Osteocyte (in vitro differentiated cells): ENCODE results near the gene LIN28B. TPM values are rescaled to one million over a fixed set of nuclear protein-coding genes. Genes with fewer than 3 reads are reported as not detected.
A peak's percentile ranks its signal among the peaks of the same experiment; 100 is the strongest.
"Not testable (repeated sequence)": the region's sequence is repeated elsewhere in the genome, so short reads cannot be mapped to it uniquely, and the experiment has no call there.

ENCODE experiments used
- DNase-seq: peaks from one replicate; pipeline ENCODE4 v3.0.0; 2021; ENCODE audit warnings: mixed read lengths; ENCODE audit not compliant: unreplicated experiment; ENCODE audit errors: extremely low spot score
- H3K27ac Mint-ChIP-seq: one replicate; pipeline ENCODE4 v1.8.0; 2021; ENCODE audit warnings: mild to moderate bottlenecking, mixed read lengths; ENCODE audit not compliant: unreplicated experiment
- H3K27me3 Mint-ChIP-seq: one replicate; pipeline ENCODE4 v1.8.0; 2021; ENCODE audit warnings: mixed read lengths; ENCODE audit not compliant: unreplicated experiment
- H3K36me3 Mint-ChIP-seq: one replicate; pipeline ENCODE4 v1.8.0; 2021; ENCODE audit warnings: mixed read lengths; ENCODE audit not compliant: unreplicated experiment
- H3K4me1 Mint-ChIP-seq: one replicate; pipeline ENCODE4 v1.8.0; 2021; ENCODE audit warnings: mixed read lengths; ENCODE audit not compliant: unreplicated experiment
- H3K4me3 Mint-ChIP-seq: one replicate; pipeline ENCODE4 v1.8.0; 2021; ENCODE audit warnings: mild to moderate bottlenecking, moderate library complexity, mixed read lengths; ENCODE audit not compliant: unreplicated experiment
- H3K9me3 Mint-ChIP-seq: one replicate; pipeline ENCODE4 v1.8.0; 2021; ENCODE audit warnings: mixed read lengths; ENCODE audit not compliant: unreplicated experiment
- total RNA-seq: library from RNA; stranded (reverse); gene quantifications from 2 replicates; pipeline ENCODE4 v1.2.1, GENCODE V29; 2021
- TF ChIP-seq, protein P1 (sequence below): fragments of 200-600 bp; sonication (generic); IDR thresholded peaks from 2 replicates; pipeline ENCODE4 v1.5.0; 2021; ENCODE audit warnings: antibody characterized with exemption, mild to moderate bottlenecking, moderate library complexity

LIN28B gene
- total RNA-seq, 1 donor from 2014 or later: not detected

DNA sequence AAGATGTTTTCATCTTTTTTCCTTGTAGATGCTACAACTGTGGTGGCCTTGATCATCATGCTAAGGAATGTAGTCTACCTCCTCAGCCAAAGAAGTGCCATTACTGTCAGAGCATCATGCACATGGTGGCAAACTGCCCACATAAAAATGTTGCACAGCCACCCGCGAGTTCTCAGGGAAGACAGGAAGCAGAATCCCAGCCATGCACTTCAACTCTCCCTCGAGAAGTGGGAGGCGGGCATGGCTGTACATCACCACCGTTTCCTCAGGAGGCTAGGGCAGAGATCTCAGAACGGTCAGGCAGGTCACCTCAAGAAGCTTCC lies 121.4 kb downstream of the LIN28B start:
- no peak for DNase-seq
- Mint-ChIP-seq H3K9me3 (no peaks in the 10 kb centered on the region), H3K4me1 (peaks cover 6% of the 10 kb centered on the region), H3K27ac (no peak overlapping the region), H3K4me3 (no peak overlapping the region), H3K27me3 (no peaks in the 10 kb centered on the region), H3K36me3 (no peaks in the 10 kb centered on the region)
- TF ChIP-seq, protein P1, sequence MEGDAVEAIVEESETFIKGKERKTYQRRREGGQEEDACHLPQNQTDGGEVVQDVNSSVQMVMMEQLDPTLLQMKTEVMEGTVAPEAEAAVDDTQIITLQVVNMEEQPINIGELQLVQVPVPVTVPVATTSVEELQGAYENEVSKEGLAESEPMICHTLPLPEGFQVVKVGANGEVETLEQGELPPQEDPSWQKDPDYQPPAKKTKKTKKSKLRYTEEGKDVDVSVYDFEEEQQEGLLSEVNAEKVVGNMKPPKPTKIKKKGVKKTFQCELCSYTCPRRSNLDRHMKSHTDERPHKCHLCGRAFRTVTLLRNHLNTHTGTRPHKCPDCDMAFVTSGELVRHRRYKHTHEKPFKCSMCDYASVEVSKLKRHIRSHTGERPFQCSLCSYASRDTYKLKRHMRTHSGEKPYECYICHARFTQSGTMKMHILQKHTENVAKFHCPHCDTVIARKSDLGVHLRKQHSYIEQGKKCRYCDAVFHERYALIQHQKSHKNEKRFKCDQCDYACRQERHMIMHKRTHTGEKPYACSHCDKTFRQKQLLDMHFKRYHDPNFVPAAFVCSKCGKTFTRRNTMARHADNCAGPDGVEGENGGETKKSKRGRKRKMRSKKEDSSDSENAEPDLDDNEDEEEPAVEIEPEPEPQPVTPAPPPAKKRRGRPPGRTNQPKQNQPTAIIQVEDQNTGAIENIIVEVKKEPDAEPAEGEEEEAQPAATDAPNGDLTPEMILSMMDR: no peak

DNA sequence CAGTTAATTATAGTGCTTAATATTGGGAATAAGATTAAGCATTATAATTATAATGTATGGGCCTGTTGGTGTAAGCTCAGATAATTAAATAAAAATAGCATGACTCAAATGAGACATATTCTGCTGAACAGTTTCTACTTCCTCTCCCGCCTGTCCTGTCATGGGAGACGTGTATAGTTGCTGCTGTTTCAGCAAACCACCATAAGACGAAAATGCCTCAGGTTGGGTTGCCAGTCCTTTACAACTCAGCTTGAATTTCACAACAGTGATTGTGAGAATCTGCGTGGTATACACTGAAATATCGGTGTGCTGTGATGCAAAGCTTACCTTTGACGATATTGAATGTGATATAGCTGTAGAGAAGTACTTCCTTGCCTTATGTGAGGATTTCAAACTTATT lies 123.4 kb downstream of the LIN28B start:
- no peak overlapping the region for H3K4me3 Mint-ChIP-seq
- no peaks in the 10 kb centered on the region for H3K27me3 Mint-ChIP-seq
- H3K27ac Mint-ChIP-seq: no peak overlapping the region
- TF ChIP-seq, protein P1: no peak
- H3K9me3 Mint-ChIP-seq: no peaks in the 10 kb centered on the region
- no peak for DNase-seq
- H3K36me3 Mint-ChIP-seq: no peaks in the 10 kb centered on the region
- peaks cover 6% of the 10 kb centered on the region for H3K4me1 Mint-ChIP-seq

GRCh38 chr6:105081662-105082061 lies 124.8 kb downstream of the LIN28B start:
- H3K27ac Mint-ChIP-seq, H3K4me1 Mint-ChIP-seq, DNase-seq, H3K27me3 Mint-ChIP-seq, H3K4me3 Mint-ChIP-seq, H3K36me3 Mint-ChIP-seq, H3K9me3 Mint-ChIP-seq: not testable (repeated sequence)

- no peaks in the 10 kb centered on the region for H3K27me3 Mint-ChIP-seq
- TF ChIP-seq, protein P1: peak; percentile 85
- H3K9me3 Mint-ChIP-seq: no peaks in the 10 kb centered on the region
- DNase-seq: no peak
- H3K4me1 Mint-ChIP-seq: no peaks in the 10 kb centered on the region
- H3K27ac Mint-ChIP-seq: no peak overlapping the region
- H3K4me3 Mint-ChIP-seq: no peak overlapping the region
- no peaks in the 10 kb centered on the region for H3K36me3 Mint-ChIP-seq
Measured at GRCh38 chr6:105087571-105088211, 130.8 kb downstream of the LIN28B start.

DNA sequence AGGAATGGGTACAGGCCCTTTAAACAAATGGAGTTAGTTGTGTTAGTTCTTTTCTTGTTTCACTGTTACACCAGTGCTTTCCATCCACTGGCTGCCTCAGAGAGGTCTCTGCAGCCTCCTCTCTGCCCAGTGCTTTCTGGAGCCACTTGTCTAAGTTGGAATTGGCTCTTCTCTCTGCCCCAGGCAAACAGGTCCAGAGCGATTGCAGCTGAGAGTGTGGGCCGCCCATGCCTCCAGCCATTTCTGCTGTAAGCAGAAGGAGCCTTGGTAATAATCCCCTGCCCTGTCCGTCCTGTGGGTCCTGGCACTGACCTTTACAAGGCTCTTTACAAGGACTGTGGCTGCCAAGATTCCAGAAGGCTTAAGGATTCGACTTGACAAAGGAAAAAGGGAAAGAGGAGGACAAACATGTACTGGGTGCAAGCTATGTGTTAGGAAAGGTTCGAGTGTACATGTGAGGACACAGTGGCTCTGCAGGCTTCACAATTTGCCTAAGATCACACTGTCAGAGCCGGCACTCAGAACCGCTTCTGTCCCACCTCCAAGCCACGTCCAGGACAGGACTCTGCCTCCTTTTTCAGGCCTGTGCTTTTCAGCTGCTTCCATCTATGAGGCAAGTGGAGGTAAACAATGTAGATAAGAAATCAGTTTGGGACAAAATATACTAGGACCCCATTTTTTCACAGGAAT lies 134.4 kb downstream of the LIN28B start:
- DNase-seq: no peak
- no peaks in the 10 kb centered on the region for H3K9me3 Mint-ChIP-seq
- H3K27ac Mint-ChIP-seq: no peak overlapping the region
- TF ChIP-seq, protein P1: no peak
- H3K36me3 Mint-ChIP-seq: no peaks in the 10 kb centered on the region
- no peak overlapping the region for H3K4me3 Mint-ChIP-seq
- H3K4me1 Mint-ChIP-seq: no peaks in the 10 kb centered on the region
- no peaks in the 10 kb centered on the region for H3K27me3 Mint-ChIP-seq
